A673 (cell line): ENCODE measurements around the gene CHCHD1. TPM values are rescaled to one million over a fixed set of nuclear protein-coding genes. Genes with fewer than 3 reads are reported as not detected.

ENCODE experiments used
- BruUV-seq: library from RNA; stranded (reverse); fragments of 400-500 nt; replicated peaks from 2 replicates; lab custom pipeline; 2021; lab: Mats Ljungman, UMichigan
- CTCF ChIA-PET: fragments of 300-600 bp; sonication (Branson Sonifier 250); formaldehyde crosslinking; loops from one replicate; lab custom pipeline; 2022; ENCODE audit warnings: antibody characterized with exemption; lab: Charles Lee
- POLR2A ChIA-PET: fragments of 300-600 bp; sonication (Branson Sonifier 250); formaldehyde crosslinking; loops from one replicate; lab custom pipeline; 2022; ENCODE audit warnings: antibody characterized with exemption; ENCODE audit not compliant: low non-redundant PET; lab: Charles Lee
- DNase-seq: peaks from one replicate; pipeline ENCODE4 v3.0.0-alpha.2; 2015; ENCODE audit warnings: low spot score
- H3K27ac ChIP-seq: fragments of 200-600 bp; sonication (generic); 2 replicates; pipeline ENCODE4 v1.5.1; 2016; ENCODE audit warnings: mixed run types, low read depth, mild to moderate bottlenecking, mixed read lengths, antibody characterized with exemption, low read length; ENCODE audit not compliant: poor library complexity, severe bottlenecking
- H3K27me3 ChIP-seq: fragments of 200-600 bp; sonication (generic); replicated peaks from 2 replicates; pipeline ENCODE4 v1.6.1; 2017; ENCODE audit warnings: mixed run types, low read depth, mild to moderate bottlenecking, mixed read lengths, antibody characterized with exemption, low read length; ENCODE audit not compliant: insufficient read depth, poor library complexity
- H3K36me3 ChIP-seq: fragments of 200-600 bp; sonication (generic); 2 replicates; pipeline ENCODE4 v1.6.1; 2016; ENCODE audit warnings: mixed run types, mild to moderate bottlenecking, mixed read lengths, antibody characterized with exemption, low read length; ENCODE audit not compliant: insufficient read depth, poor library complexity, severe bottlenecking
- H3K4me1 ChIP-seq: fragments of 200-600 bp; sonication (generic); 2 replicates; pipeline ENCODE4 v1.6.1; 2017; ENCODE audit warnings: mixed run types, mild to moderate bottlenecking, mixed read lengths, antibody characterized with exemption, low read length; ENCODE audit not compliant: insufficient read depth, poor library complexity, severe bottlenecking
- H3K4me3 ChIP-seq: fragments of 200-600 bp; sonication (generic); 2 replicates; pipeline ENCODE4 v1.5.1; 2016; ENCODE audit warnings: low read depth, mixed run types, mild to moderate bottlenecking, mixed read lengths, low read length; ENCODE audit not compliant: poor library complexity, severe bottlenecking
- H3K9me3 ChIP-seq: fragments of 200-600 bp; sonication (generic); 2 replicates; pipeline ENCODE4 v1.6.1; 2016; ENCODE audit warnings: mixed run types, low read depth, mild to moderate bottlenecking, mixed read lengths, antibody characterized with exemption, low read length; ENCODE audit not compliant: poor library complexity, severe bottlenecking
- CTCF ChIP-seq: fragments of 300-800, 200-600 bp; sonication (generic); conservative IDR thresholded peaks from 2 replicates; pipeline ENCODE4 v1.5.1; 2017; ENCODE audit warnings: low read depth, mild to moderate bottlenecking, antibody characterized with exemption, low read length, moderate library complexity, mixed read lengths
- EZH2 ChIP-seq: fragments of 200-600 bp; sonication (generic); IDR thresholded peaks from 2 replicates; pipeline ENCODE4 v1.6.1; 2017; ENCODE audit warnings: borderline replicate concordance, low read depth, mild to moderate bottlenecking, mixed read lengths, antibody characterized with exemption, low read length; ENCODE audit not compliant: poor library complexity, severe bottlenecking
- intact Hi-C: fragments of 100-400 bp; cut with micrococcal nuclease; formaldehyde crosslinking; loops from one replicate; pipeline ENCODE4 v1.10.0; 2022; ENCODE audit not compliant: unreplicated experiment
- total RNA-seq: library from RNA; stranded (reverse); gene quantifications from 2 replicates; pipeline ENCODE4 v1.2.3, GENCODE V29; 2021

Gene CHCHD1
- total RNA-seq, 1 experiment from 2014 or later = 37.5 TPM

DNA sequence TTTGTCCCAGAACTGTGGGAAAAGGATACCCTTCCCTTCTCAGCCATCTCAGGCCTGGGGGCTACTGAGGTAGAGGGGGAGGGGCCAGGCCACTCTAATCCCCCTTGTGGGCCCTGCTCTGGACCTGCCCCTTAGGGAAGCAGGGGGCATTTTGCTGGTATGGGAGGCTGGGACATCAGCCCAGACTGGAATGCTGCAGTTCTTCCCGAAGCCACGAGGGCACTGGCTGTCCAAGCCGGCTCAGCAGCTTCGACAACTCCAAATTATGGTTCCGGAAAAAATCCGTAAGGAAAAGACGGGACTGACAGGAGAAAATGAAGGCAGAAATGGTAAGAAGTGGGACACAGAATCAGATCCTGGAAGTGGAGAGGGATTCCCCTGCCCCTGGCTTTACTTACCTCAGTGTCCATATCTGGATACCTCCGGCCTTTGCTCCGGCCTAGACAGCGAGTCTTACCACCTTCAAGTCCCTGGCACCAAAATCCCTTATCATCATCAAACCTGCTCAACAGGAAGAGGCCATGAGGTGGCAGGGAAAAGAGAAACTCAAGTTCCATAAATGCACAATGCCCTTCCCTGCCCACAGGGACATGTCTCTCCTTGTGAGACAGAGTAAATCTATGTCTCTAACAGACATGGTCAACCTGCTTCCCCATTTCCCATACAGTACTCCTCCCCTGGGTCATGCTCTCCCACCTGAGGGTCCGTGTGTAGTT is 20.6 kb downstream of the CHCHD1 start:
- no TSS peak for BruUV-seq

GRCh38 chr10:73803680-73804286 is 21.9 kb downstream of the CHCHD1 start:
- Histone ChIP-seq H3K27ac (no peak overlapping the region), H3K9me3 (no peaks in the 10 kb centered on the region), H3K36me3 (peaks cover 60% of the 10 kb centered on the region), H3K4me3 (no peak overlapping the region), H3K4me1 (no peaks in the 10 kb centered on the region), H3K27me3 (no peaks in the 10 kb centered on the region)
- ChIA-PET POLR2A (interaction anchor here (0.7 kb wide), 1 partner anchor 48 kb away, joined by 3 read pairs; no protein-coding TSS in a partner anchor), CTCF (no interaction called here)
- no TSS peak for BruUV-seq
- no peak for TF ChIP-seq CTCF
- TF ChIP-seq EZH2 = no peak
- no peak for DNase-seq
- intact Hi-C loops = no loop called here

More for the DNA sequence above, 20.6 kb downstream of the CHCHD1 start:
- TF ChIP-seq CTCF (no peak), EZH2 (no peak)
- Histone ChIP-seq H3K27me3 (no peaks in the 10 kb centered on the region), H3K27ac (no peak overlapping the region), H3K9me3 (no peaks in the 10 kb centered on the region), H3K4me3 (no peak overlapping the region), H3K4me1 (no peaks in the 10 kb centered on the region), H3K36me3 (peaks cover 56% of the 10 kb centered on the region)
- POLR2A ChIA-PET = no interaction called here
- DNase-seq = no peak
- CTCF ChIA-PET = no interaction called here
- intact Hi-C loops = no loop called here

- CTCF ChIA-PET = no interaction called here
- intact Hi-C loops = no loop called here
- TF ChIP-seq EZH2 = no peak
- TF ChIP-seq CTCF = no peak
- POLR2A ChIA-PET = no interaction called here
- H3K4me1 ChIP-seq = no peaks in the 10 kb centered on the region
- no peaks in the 10 kb centered on the region for H3K9me3 ChIP-seq
- BruUV-seq = no TSS peak
- H3K27ac ChIP-seq = no peak overlapping the region
- H3K36me3 ChIP-seq = peaks cover 47% of the 10 kb centered on the region
- H3K4me3 ChIP-seq = no peak overlapping the region
- H3K27me3 ChIP-seq = no peaks in the 10 kb centered on the region
- DNase-seq = no peak
Observed at GRCh38 chr10:73806176-73806950, 24.5 kb downstream of the CHCHD1 start.
